H1 (cell line): ENCODE data around the gene CCDC71. TPM values are rescaled to one million over a fixed set of nuclear protein-coding genes. Genes with fewer than 3 reads are reported as not detected.

Experiments used
- BCL11A ChIP-seq, 2 experiments: IDR thresholded peaks; one replicate each; pipeline ENCODE4 v1.6.1; 2011; ENCODE audit warnings: low read depth in 2 of 2, low read length in 2 of 2, mild to moderate bottlenecking in 2 of 2
- EP300 ChIP-seq, 2 experiments: IDR thresholded peaks; 1 replicate in 1 of 2; 2 replicates in 1 of 2; pipeline ENCODE4 v1.6.1; 2011 to 2012; ENCODE audit warnings: low read depth in 2 of 2, low read length in 2 of 2, mild to moderate bottlenecking in 2 of 2, borderline replicate concordance in 1 of 2, inconsistent platforms in 1 of 2, moderate library complexity in 1 of 2
- KDM5A ChIP-seq: fragments of 200-600 bp; IDR thresholded peaks from 2 replicates; pipeline ENCODE4 v1.7.1; 2012; ENCODE audit warnings: mild to moderate bottlenecking, low read length, inconsistent platforms, mixed read lengths
- SP1 ChIP-seq: IDR thresholded peaks from 2 replicates; pipeline ENCODE4 v1.6.1; 2011; ENCODE audit warnings: low read depth, low read length
- TCF12 ChIP-seq: IDR thresholded peaks from 2 replicates; pipeline ENCODE4 v1.6.1; 2011; ENCODE audit warnings: low read depth, mild to moderate bottlenecking, low read length
- polyA plus RNA-seq, 7 experiments: library from polyadenylated mRNA; depleted of rRNA in 3 of 7; stranded (reverse) in 5 of 7; unstranded in 2 of 7; fragments of >200 nt in 5 of 7; fragments of 200-250 nt in 2 of 7; gene quantifications; 1 replicate in 5 of 7; 2 replicates in 1 of 7; 4 replicates in 1 of 7; pipeline versions ENCODE4 v1.2.1 to v1.2.3, GENCODE V29; 2011 to 2013; ENCODE audit warnings: missing spikeins in 2 of 7, mixed read lengths in 2 of 7
- total RNA-seq: library from RNA; stranded (reverse); fragmentation: NEBNext Ultra II Directional; extraction: Animal tissue kit (Norgen Biotek cat#: 25700); gene quantifications from 2 replicates; pipeline ENCODE4 v1.2.1, GENCODE V29; 2021

Gene CCDC71
- total and polyA plus RNA-seq, 2 of the 8 experiments (the other 6 are each of a cell fraction or from before 2014, with no cell fraction given) = 26.7 to 57.4 TPM

DNA sequence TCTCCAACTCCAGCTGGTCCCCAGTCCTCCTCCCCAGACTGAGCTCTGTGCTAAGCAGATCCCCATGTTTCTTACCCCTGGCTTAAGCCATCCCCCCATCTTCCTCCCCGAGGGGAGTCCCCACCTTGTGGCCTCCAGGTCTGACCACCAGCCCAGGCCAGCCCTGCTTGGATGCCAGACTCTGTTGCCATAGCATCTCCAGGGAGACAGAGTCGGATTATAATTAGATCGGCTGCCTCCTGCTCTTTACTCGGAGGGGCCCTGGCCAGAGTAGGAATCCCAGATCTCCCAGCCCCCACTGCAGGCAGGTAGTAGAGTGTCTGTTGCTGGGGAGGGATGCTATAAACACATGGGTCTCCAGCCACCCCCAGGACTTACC, 7.7 kb upstream of the CCDC71 start (continued):
- no peak for TF ChIP-seq BCL11A (IDR thresholded peaks at IDR 0.05; ENCODE audit: low read depth in 2 of 2, low read length in 2 of 2)
- TF ChIP-seq TCF12 = no peak
- TF ChIP-seq KDM5A = no peak
- no peak for TF ChIP-seq EP300 (IDR thresholded peaks at IDR 0.05; ENCODE audit: borderline replicate concordance in 1 of 2, low read depth in 2 of 2, low read length in 2 of 2)
- no peak for TF ChIP-seq SP1
